ENCODE data around the gene ZNF217.
"Not testable (repeated sequence)": the region's sequence is repeated elsewhere in the genome, so short reads cannot be mapped to it uniquely, and the experiment has no call there.

Gene ZNF217

DNA sequence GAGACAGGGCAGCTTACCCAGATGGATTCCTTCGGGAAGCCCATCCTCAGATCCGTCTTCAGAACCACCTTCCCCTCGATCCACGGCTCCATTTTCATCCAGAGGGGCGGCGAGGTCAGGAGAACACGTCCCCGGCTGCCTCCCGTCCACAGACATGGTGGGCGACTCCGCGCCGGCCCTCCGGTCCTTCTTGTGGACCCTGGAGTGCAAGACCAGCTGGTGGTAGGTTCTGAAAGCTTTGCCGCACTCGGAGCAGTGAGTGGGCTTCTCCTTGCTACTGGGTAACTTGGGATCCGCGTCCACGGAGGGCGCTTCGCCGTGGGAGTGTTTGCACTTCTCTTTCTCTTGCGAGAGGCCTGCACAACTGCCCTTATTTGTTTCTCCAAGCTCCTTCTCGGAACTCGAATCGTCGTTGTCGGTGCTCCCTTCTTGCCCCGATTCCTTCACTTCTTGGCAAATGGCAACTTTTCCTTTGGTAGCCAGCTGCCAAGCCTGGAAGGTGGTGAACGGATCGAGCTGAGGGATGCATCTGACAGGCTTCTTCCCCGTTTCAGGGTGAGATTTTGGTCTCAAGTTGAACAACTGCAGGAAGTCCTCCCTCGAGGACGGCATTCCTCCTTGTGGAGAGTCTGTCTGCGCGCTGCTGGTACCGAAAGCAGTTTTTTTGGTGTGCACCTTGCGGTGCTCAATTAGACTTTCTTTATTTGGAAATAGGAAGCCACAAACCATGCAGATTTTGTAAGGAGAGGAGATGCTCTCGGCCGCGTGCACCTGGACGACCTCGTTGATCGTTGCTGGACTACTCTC, 12.0 kb downstream of the ZNF217 start:
- no peak for DNase-seq

DNA sequence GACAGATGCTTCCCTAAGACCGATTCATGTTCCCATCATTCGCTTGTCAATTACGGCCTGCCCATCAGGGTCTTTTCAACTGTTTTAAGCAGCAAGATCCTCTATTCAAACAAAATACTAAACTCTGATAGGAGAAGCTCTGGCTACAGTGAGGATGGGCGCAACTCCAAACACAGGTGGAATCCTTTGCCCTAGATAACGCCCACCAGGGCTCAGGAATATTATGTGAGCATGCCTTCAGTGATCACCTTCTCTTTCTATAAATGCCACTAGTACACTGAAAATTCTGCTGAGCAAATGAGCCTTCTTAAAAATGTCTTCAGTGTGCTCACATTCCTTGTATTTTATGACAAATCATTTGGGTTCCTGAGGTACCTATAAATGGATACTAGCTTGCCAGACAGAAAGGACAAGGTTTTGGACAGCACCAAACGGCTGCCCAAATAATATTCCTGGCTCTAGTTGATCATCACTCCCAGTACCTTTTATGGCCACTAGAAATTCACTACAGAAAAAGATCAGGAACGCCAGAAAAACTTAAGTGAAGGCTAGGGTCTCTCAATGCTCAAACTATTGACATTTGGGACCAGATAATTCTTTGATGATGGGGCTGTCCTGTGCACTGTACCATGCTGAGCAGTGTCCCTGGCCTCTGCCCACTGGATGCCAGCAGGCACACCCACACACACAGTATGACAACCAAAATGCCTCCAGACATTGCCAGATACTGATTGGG, 13.1 kb downstream of the ZNF217 start:
- DNase-seq = no peak

DNA sequence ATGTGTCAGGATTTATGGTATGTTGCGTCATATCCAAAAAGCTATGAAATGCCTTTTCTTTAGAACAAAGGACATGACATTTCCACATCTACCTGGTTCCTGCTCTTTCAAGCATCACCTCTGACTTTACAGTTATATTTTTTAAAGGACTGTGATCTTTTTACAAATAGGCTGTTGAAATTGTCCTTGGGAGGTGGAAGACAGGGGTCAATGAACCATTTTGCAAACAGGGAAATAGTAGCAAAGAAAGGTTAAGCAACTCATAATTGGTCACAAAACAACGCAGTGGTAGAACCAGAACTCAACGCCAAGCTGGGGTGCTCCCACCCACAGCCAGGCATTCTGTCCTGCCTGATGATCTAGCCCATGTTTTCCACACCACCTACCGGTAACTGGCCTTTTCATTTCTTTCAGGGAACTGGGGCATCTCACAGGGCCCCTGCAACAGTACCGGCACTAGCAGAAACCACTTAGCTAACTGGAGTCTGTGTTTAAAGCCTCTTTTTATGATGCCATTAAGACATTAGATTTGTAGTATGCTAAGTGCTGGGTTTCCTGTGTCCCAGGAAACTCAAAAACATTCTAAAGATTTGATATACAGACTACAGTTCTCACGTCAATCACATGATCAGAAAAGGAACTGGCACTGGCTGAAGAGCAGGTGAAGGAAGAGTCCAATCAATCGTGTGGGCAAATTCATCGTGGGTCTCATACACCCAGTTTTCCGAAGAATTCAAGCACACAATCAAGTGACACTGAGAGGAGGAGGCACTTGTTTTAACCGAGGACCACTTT, 13.9 kb downstream of the ZNF217 start:
- no peak for DNase-seq

DNA sequence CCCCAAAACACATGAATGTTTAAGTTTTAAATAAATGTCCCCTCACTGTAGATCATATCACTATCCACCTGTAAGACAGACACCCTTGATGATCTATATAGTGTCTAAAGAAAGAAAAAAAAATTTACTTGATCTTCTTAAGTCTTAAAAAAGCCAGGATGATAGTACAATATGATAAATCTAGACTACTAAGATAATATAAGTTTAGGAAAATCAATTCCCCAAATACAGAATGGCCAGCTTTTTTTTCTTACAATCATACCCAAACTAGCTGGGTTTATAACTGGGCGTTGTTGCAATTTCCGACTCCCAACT, 14.4 kb downstream of the ZNF217 start:
- no peak for DNase-seq

DNA sequence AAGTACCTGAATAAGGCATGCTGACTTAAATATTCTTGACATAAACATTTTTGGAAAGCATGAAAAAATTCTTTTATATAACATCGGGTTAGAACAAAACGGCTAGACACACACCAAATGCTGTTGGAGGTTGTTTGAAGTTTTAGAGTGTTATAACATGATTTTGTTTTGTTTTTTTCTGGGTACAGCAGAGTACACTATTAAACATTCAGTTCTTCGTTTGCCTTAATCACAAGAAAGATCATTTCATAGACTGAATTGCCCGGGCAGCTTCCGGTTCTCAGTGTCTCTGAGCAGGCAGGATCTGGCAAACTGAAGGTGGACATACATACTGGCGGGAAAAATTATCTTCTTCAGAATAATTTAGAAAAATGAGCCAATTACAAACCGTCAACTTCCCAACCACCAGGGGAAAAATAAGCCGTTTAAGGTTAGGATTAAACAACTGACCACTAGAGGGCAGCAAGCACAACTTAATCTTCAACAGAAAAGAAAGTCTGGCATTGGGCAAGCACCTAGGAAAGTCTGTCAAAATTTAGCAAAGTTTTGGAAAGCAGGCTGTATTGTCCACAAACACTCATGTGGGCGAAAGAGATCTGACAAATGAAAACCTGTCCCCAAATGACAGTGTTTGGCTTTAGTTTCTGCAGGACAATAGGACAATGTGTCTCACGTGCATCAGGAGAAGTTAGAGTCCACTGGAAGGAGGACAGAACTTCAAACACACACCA, 15.0 kb downstream of the ZNF217 start:
- DNase-seq = peak; percentile 97

DNA sequence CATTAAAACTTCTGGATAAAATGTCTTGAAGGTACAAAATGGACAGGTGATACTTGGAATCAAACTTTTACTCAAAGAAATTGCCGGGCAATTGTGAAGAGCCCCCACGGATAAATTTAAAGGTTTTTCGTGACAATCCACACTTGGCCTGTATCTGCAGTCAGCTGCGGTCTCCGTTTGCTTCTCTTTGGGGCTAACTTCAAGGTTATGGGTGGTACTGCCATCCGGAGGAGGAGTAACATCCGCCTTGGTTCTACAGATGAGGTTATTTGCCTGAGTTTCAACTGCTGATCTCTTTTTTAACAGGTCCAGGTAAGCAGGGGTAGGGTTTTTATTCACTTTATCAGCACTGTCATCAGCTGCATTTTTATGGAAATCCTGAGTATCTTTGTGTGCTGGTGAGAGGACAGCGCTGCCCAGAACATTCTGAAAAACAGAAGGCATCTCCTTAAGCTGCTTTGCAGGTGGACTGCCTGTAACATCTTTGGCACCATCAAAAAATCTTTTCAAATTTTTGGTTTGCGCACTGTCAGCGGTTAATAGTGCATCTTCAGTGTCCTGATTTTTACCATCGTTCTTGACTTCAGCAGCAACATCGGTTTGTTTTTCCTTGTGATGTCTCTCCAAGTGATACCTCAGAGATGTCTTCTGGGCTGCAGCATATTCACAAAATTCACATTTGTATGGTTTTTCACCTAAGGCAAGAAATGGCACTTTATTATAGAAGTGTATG, 16.9 kb downstream of the ZNF217 start:
- no peak for DNase-seq

DNA sequence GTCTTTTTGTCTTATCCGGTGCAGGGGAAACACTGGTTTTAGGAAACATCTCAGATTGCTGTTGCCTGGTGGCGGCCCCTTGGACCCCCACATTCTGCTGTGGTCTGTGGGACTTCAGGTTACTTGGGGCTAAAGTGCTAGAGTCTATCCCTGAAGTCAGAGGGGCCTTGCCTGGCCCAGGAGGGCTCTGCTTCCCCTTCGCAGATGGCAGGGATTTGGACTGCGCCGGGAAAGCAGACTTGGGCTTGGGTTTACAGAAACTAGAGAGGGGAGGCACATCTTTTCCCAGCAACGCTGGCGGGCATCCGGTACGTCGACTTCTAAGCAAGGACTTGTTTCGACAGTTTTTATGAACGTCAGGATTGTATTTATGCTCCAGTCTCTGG, 17.5 kb downstream of the ZNF217 start:
- DNase-seq = no peak

DNA sequence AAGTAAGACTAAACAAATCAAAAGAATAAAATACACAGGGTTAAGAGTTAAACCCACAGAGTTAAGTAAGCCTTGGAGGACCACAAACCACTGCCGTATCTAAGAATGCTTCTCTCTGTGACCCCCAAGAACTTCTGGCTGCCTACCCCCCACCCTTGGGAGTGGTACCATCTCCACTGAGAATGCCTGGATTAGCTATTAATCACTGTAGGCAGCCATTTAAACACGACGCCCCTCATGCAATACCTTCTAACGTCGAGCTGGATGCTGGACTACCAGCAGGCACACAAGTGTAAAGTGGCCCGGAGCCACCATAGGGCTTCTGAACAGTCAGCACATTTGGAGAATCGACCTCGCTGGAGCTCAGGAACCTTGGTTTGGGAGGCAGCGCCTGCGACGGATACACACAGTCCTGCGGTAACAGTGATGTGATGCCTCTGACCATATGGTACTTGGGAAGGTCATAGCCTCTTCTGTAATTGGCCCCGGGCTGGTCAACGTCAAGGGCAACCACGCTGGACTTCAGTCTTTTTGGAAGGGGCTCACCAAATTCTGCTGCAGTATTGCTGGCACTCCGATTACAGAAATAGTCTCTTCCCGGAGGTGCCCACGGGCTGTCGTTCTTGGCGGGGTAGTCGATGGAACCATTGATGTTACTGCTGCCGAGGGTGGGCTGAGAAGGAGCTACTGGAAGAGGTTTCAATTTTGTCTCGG, 18.0 kb downstream of the ZNF217 start:
- DNase-seq = no peak

DNA sequence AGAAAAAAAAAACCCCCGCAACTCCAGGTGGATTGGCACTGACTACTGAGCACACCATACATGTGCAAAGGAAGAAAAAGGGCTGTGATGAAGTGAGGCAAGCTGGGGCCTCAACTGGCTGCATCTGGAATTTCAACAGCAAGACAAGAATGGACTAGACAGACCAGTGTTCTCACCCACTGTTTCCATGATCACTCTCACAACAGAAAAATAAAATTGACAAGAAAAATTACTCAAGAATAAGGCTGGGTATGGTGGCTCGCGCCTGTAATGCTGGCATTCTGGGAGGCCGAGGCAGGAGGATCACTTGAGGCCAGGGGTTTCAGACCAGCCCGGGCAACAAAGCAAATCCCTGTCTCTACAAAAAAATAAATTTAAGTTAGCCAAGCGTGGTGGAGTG, 18.8 kb downstream of the ZNF217 start:
- DNase-seq = no peak

DNA sequence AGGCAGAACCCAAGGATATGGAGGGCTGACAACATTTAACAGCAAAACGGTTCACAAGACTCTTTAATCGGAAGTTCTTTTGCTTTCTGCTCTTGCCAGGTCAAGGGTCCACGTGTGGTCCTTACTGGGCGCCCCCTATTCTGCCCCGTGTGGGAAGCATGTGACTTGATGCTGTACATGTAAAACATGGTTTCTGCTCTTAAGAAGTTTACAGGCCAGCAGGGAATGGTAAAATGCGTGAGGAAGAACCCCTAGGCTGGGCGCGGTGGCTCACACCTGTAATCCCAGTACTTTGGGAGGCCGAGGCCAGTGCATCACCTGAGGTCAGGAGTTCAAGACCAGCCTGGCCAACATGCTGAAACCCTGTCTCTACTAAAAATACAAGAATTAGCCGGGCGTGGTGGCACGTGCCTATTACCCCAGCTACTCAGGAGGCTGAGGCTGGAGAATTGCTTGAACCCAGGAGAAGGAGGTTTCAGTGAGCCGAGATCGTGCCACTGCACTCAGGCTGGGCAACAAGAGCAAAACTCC, 19.3 kb downstream of the ZNF217 start:
- DNase-seq = no peak

DNA sequence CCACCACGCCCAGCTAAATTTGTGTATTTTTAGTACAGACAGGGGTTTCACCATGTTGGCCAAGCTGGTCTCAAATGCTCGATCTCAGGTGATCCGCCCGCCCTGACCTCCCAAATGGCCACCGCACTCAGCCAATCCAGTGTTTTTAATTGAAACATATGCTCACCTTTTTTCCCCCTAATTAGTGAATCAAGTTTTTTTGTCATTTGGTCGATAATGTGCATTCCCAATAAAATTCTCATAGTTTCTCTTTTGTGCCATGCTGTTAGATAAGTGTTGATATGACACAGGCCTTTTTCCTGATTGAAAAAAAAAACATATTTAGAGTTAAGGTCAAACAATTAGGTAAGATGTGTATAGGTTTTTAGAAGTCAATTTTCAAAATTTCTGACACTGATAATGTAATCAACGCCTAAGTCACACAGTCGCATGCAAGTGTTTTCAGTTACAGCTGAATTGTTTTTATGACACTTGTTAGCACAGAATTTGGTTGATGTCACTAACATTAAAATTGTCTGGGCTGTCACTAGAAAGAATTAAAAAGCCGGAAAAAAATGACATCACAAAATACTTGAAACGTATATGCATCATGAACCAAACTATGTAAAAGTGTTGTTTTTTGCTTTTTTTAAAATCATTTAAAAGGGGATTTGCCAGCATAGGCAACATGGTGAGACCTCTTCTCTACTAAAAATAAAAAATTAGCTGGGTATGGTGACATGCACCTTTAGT, 21.9 kb downstream of the ZNF217 start:
- no peak for DNase-seq

DNA sequence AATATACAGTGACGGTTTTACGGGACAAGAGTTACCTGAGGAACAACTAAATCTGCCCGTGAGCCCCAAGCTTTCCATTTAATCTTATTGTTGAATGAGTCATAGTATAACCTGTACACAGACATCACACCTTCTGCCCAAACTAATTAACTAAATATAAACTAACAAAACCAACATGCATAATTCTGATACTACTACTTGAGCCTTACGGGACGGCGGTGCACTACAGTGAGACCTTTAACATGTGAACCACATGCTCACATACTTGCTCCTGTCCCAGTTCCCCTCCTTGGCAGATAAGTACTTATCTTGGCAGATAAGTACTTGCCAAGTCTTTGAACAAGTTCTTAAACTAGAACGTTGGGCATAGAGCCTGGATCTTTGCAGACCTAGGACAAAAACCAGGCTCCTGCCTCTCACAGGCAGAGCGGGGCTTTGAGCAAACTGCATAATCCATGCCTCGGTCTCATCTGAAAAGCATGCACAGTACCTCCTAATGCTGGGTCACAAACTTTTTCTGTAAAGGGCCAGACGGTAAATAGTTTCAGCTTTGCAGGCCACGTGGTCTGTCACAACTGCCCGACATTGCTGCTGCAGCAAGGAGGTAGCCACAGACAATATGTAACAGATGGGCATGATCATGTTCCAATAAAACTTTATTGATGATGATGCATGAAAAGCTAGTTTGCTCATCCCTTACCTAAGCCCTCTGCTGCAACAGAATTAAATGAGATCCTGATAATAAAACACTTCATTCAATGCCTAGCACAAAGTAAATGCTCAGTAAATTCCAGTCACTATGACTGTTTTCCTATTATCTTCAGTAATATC, 23.0 kb downstream of the ZNF217 start:
- no peak for DNase-seq

DNA sequence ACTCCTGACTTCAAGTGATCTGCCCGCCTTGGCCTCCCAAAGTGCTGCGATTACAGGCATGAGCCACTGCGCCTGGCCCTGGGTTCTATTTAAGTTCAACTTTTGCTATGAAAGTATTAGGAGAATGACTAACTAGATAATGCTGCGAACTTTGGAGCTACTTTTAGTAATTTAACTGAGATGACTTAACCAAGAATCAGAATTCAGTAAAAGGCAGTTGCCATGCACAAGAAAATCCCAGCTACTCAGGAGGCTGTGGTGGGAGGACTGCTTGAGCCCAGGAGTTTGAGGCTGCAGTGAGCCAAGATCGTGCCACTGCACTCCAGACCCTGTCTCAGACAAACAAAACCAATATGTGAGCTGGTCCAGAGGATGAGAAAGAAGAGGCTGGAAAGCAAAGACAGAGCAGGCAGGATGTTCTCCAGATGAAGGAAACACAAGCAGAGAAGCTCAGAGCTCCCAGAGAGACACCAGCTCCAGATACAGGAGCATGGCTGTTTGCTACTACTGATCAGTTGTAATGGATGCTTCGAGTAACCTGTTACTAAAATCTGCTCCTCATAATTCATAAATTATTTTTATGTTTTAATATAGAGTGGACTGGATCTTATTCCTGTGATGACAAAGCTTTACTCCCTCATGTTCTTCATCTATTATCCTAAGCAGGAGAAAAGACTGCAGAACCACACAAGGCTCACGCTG, 23.9 kb downstream of the ZNF217 start:
- no peak for DNase-seq

DNA sequence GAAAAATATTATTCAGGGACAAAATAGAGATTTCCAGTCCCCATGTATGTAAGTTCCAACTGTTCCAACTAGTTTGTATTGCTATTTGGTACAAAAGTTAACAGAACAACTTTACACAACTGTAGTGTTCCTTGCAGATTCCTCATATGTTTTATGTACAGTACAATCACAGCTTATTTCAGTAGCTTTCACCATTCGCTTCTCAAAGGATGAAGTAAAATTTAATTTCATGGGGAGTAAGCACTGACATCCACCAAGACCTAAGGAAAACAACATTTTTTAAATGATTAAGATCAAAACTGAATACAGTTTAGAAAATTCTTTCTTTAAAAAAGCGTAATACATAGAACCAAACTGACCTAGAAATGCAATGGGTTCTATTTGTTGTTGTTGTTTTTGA, 24.6 kb downstream of the ZNF217 start:
- no peak for DNase-seq

DNA sequence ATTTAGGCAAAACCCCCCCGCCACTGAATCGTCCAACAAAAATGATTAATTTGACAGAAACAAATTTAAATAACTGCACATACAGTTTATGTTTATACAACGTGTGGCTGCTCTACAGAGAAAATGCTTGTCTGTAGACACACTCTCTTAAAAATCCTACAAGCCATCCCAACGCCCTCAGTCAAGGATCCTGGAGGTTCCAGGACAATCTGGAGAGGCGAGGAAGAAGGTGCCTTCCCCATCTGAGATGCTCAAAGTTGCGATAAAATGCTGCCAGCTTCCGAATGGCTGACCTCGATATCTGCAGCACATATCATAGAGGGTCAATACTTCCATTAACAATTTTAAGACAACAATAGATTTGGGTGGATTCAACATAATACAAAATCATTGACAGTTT, 25.3 kb downstream of the ZNF217 start:
- no peak for DNase-seq

DNA sequence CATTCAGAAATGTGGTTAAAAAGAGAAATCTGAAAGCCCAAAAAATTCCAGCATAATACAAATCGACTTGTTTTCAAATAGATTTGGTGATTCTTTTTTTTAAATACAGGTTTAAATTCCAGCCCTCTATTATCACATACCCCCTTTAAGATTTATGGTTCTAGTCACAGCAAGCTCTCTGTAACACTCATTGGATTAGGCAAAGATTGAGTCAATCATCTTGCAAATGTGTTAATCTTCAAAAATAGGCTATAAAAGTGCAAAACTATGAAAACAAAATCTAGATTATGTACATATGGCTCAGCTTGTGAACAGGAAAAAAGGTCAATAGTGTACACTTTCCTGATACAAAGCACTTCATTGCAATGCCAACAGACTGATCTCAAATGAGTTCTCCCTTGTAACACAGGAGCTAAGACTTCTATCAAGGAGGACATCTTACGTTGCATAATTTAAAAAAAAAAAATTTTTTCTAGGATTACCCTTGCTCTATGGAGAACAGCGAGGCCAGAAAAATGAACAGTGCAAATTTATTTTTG, 26.2 kb downstream of the ZNF217 start:
- DNase-seq = no peak

DNA sequence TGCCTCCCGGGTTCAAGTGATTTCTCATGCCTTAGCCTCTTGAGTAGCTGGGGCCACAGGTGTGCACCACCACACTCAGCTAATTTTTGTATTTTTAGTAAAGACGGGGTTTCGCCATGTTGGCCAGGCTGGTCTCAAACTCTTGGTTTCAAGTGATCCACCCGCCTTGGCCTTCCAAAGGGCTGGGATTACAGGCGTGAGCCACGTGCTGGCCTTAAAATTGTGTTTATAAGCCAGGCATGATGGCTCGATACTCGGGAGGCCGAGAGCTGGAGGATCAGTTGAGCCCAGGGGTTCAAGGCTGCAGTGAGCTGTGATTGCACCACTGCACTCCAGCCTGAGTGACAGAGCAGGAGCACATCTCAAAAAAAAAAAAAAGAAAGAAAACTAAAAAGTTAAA, 27.0 kb downstream of the ZNF217 start:
- DNase-seq = not testable (repeated sequence)

DNA sequence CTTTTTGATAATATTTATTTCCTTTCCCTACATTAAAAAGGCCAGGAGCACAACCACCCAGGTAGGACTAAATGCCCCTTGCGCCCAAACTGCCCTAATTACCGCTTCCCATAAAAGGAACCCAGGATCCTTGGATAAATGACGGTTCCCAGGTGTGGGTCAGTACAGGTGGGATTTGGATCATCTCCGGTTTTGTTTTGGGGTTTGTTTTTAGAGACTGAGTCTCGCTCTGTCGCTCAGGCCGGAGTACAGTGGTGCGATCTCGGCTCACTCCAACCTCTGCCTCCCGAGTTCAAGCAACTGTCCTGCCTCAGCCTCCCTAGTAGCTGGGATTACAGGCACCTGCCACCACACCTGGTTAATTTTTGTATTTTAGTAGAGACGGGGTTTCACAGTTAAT, 28.4 kb downstream of the ZNF217 start:
- no peak for DNase-seq

Data from eye (tissue), 1 donor.